CD4-positive, alpha-beta T cell treated with Interleukin-4 for 4 hours (primary cell): Measurements from ENCODE around the gene CLBA1.

Source experiments
- DNase-seq: peaks from one replicate; pipeline ENCODE4 v3.0.0-alpha.2; 2020

The CLBA1 gene

DNA sequence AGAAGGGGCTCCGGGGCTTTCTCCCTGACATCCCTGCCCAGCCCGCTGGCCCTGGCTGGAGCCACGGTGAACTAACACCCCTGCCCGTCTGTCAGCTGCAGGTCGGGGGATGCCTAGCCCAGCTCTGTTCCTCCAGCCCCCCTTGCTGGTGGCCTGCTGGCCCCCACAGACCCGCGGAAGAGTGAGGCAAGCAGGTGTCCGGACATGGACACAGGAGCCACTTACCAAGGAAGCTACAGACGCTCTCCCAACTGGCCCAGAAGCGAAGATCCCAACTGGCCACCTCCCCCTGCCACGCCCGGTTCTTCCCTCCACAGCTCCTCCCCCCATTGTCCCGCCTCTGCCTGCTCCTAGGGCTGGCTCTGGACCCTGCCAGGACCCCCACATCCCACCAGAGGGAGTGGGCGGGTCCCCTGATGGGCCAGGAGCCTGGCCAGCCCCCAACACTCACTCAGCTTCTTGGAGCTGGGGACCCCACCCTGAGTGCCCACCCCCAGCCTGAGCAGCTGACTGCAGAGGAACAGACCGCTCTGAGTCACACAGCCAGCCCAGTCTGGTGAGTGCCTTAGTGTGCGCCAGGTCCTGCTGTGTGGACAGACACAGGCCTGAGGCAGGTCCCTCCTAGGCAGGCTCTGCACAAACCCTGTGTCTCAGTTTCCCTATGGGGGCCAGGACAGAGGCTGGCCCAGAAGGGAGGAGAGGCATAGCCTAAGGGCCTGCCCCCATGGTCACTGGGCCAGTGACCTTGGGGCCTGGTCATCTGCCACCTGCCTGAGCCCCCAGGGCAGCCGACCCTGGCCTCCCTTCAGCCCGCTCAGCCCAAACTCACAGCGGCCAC lies 15.1 kb upstream of the CLBA1 start:
- DNase-seq = no peak

DNA sequence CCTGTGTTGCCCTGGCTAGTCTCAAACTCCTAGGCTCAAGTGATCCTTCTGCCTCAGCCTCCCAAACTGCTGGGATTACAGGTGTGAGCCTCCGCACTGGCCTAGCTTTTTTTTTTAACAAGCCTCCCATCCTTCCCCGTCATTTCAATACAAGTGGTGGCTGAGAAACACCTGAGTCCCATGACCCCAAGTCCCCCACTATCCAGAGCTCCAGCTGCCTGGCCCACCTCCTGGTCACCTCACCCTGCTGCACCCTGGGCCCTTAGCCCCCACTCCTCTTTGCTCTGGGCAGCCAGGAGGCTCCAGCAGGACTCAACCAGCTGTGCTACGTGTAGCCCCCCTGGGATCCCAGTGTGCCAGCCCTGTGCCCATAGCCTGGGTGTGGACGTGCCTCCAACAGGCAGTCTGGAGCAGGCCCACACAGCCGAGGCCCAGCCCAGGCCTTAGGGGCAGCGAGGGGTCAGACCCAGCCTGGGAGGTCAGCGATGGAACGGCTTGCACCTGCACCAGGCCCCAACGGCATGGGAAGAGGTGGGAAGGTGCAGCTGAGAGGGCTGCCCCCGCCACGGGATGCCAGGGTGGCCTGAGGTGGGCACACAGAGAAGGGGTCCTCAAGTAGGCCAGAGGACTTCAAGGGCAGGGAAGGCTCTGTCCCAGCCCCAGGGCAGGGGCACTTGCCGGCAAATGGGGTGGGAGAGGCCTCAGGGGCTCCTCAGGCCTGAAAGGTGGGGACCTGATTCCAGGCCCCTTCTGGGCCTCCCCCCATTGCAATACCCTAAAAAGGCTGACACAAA lies 13.9 kb upstream of the CLBA1 start:
- DNase-seq = no peak

DNA sequence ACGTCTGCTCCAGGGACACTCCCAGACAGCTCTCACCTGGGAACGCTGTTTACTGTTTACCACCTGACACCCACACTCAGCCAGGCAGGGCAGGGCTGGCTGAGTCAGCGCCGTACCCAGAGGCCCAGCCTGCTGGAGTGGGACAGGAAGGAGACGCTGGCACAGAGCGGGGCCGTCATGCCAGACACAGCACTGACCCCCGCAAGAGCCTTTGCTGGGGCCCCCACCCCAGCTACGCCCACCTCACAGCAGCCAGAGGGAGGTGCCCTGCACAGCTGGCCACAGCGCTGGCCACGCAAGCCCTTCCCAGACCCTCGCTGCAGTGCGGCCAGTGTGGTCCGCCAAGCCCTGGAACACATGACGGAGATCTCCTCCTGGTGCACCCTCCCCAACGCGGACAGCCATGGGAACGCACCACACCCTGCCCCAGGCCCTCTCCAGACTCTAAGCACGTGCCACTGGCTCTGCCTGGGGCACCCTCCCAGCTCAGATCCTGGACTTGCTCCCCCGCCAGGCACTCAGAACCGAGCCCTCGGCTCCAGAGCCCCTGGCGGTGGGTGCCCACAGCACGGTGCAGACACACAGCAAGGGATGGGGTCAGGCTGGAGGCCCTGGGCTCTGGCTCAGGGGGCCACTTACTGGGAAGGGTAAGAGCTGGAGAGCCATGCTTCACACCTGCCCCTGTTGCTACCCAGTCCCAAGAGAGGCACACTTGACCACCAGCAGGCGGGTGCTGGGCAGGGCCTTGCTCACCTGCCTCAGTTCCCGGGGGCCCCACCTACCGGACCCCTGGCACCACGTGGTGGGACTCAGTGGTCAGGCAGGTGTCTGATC lies 13.1 kb upstream of the CLBA1 start:
- DNase-seq = no peak

DNA sequence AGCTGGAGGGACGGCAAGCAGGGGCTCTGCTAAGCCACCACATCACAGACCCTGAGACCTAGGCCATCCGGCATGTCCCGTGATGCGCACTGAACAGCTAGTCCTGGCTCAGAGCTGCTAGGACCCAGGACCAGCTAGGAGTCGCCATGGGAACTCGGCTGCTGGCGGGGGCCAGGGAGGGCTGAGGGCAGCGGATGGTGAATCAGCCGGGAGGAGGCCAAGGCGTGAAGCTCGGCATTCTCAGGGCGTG lies 12.5 kb upstream of the CLBA1 start:
- DNase-seq = no peak

DNA sequence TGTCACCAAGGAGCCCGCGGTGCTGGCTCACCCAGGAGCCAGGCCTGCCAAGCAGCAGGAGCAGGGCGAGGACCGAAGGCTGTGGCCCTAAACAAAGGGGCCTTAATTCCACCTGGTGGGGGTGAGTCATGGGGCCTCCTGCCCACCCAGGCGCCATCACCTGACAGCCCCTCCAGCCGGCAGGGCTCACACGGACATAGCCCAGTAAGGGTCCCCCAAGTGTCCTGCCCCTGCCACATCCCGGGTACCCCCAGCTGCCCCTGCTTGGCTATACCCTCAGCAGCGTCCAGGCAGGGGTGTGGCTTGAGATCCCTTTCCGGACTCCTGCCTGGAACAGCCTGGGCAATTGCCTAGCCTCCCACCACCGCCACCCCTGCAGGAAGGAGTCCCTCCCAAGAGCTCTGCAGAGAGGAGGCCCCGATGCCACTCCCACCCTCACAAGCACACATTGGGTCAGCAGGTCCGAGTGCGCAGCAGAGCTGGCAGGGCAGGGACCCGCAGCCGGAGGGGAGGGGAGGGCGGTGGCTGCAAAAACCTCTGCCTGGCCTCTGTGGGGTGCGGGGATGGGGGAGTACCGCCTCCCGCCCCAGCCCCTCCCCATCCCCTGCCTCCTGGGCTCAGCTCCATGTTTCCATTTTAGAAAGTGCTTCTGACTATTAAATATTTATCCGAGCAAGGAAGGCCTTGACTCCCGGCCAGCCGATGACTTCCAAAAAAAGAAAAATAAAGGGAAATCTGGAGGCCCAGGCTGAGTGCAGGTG lies 12.0 kb upstream of the CLBA1 start:
- no peak for DNase-seq

DNA sequence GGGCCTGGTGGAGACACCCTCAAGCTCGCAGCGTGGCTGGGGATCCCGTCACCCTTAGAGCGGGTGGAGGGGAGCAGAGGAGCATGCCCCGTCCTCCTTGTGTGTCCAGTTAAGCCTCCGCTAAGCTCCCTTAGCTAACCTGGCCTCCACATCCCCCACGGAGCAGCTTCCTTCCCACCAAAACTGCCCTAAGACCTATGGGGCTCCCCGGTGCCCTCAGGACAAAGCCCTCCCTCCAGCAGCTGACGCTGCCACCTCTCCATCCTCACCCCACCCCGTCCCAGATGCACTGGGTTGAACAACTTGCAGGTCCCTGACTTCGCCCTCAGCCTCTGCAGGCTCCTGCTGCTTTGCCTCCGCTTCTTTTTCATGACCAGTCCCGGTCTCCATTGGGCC lies 11.4 kb upstream of the CLBA1 start:
- no peak for DNase-seq

DNA sequence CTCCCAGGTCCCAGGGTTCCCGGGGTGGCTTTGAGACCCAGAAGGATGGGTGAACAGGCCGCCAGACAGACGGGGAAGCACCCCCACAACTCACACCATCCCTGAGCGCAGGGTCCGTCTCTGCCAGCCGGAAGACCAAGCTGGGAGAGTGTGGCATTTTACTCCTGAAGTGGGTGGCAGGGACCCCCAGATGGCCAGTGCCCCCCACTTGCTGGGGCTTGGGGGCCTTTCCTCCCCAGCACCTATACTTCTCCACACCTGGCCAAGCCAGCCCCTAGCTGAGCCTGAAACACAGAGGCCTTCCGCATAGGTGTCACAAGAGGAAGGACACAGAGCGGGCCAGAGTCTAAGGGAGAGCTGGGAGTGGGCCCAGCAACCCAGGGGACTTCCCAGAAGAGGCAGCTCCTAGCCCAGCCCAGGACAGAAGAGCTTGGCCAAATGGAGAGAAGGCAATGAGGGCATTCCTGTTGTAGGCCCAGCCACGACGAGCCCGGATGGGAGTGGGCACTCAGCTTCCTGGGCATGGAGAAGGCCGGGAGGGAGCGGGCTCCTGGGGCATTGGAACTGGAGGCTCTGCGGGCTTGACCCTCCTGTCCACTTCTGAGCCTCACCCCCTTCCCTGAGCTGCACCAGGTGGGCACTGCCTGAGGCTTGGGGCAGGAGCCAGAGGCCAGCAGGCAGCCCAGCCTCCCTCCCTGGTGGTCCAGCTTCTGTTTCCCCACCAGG lies 10.8 kb upstream of the CLBA1 start:
- DNase-seq = no peak

DNA sequence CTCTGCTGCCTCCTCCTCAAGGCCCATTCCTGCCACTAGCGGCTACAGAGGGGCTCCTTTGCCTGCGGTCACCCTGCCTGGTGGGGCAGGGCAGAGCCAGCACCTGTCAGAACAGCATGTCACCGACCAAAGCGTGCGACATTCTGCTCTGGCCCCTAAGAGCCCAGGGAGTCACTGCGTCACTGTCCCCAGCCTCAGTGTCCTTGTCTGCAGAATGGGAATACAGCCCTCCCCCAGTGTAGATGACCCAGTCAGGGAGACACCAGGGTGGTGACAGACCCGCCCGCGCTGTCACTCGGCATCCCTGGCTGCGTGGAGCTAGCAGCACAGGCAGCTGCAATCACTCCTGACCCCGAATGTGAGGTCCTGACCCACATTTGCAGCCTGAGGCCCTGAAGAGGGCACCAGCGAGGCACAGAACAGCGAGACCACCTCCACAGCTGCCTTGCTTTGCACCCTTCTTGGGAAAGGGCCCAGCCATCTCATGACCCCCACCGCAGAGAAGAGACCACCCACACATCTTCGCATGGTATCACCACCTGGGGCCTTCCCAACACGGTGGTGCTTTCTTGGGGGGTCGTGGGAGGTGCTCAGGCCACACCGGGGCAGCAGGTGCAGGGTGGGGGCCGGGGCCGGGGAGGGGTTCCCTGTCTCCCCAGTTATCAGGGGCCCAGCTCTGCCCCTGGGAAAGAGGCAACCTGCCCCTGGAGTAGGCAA lies 9.9 kb upstream of the CLBA1 start:
- DNase-seq = peak; percentile 17

DNA sequence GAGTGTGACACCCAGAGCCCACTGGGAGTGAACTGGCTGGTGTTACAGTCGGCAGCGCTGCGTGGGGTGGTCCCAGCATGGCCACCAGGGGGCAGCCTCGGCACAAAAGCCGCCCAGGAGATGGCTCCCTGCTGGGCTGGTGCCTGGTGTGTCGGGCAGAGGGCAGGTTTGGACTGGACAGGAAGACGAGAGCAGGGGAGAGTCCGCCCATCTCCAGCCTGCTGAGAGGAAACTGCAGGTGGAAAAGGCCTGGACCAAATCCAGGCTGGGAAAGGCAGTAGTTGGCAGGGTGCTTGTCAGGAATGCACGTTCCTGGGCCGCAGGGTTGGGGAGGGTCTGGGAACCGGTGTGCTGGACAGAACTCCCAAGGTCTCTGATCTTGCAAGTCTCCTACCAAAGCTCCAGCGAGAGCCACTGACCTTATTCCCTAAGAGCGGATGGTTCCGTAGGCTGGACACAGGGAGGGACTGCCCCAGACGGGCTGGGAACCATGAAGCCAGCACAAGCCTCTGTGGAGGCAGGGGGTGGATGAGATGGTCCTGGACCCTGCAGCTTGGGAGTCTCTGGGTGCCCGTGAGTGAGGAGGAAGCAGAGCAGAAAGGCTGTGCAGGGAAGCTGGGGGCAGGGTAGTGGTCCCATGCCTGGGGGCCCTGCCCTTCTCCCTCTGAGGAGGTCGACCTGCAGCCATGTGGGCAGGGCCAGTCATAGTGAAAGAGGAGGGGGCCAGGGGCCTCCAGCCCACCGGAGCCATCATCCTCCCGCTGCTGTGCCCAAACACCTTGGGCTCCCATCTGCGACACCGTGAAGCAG lies 9.2 kb upstream of the CLBA1 start:
- peak; percentile 82 for DNase-seq

DNA sequence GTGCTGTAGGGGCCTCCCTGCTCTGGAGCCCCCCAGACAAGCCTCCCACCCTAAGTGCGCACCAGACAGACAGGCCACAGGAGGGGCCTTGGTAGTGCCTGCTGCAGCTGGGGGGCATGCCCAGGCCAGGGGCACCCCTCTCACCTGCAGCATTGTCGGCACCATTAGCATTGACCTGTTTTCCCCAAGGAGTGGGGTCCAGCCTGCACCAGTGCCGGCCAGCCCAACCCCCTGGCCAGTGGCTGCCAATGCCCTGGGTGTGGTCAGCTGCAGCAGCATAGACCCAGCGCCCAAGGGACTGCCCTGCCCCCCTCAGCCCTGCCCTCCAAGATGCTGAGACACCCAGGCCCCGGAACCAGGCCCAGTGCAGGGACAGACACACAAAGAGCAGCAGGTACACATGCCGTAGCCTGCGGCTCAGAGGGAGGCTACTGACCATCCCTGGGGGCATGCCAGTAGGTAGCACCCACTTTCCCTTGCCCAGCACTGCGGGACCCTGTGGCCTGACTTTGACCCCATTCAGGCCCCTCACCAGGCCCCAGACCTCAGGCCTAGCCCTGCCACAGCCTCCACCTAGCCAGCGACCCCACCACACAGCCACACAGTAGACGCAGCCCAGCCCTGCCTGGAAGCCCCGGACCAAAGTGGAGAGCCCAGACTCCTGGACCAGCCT lies 8.4 kb upstream of the CLBA1 start:
- DNase-seq = no peak

DNA sequence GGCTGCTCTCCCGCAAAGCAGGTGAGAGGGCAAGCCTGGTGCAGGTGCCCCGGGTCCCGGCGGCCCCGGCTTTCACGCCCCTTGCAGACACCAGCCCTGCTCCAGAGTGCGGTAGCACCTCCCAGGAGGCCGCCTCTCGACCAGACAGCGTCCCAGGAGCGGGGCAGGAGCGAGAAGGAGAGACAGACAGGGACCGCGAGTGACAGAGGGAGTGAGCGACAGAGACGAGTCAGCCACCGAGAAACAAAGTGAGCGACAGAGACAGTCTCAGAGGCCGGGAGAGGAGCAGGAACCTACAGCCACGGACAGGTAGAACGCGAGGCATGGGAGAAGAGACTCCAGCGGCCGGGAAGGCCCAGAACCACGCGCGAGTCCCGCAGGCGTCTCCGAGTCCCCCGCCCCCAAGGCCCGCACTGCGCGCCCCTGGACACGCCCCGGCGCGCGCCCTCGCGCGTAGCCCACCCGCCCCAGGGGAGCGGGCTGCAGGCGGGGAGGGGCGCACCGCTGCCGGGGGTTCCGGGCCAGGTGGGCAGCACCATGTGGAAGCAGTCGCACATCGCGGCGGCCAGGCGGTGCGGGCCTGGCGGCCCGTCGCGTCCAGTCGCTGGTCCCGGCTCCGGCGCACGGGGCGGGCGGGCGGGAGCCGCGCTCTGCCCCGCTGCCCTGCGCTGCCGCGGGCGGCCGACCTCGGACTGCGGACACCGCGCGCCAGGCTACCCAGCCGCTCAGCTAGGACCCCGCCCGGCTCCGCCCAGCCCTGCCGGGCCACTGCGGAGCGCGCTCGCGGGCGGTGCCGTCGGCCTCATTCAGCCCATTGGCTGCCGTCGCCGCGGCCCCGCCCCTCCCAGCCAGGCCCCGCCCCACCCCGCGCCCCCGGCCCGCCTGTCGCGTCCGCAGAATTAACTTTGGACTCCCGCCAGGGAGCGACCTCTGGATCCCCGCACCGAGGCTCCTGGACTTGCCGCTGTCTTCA lies 7.6 kb upstream of the CLBA1 start, which contains the start of gene AHNAK2:
TSS of gene AHNAK2 (minus strand) at position 694 of the 973 bp plus-strand sequence. CDS start at position 557, 137 bp downstream.
- DNase-seq = peak; percentile 13

DNA sequence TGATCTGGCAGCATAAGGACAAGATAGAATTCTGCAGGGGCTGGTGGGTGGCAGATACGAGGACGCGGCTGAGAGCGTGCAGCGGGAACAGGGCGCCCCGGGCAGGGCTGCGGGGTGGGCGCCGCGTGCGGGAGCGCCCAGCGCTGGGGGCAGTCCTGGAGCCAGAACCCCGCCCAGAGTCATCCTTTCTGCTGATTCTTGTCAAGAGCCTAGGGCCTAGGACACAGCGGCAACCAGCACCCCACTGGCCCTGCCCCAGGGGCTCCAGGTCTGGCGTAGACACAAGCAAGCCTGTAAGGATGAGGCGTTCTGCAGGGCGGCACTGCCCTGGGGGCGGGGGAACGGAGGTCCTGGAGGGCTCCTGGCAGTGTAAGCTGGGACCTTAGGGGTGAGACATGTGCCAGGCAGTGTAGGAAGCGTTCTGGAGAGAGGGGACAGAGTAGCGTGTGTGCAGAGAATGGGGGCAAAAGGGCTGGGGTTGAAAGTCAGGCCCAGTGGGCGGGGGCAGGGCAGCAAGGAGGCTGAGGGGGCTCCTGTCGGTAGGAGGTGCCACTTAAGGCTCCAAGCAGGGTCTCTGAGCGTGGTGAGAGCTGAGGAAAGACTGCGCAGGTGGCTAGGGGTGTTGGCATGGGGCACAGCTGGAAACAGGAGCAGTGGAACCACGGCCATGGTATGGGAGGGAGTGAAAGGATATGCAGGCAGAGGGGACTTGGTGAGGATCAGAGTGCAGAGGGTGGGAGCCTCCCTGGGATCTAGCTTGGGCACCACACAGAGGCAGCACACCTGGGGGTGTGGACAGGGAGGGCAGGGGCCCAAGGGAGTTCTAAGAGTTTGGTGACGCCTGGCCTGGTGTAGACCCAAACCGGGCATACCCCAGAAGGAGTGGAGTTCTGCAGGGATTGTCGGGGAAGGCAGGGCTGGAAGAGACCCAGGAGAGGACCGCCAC lies 6.6 kb upstream of the CLBA1 start:
- no peak for DNase-seq

DNA sequence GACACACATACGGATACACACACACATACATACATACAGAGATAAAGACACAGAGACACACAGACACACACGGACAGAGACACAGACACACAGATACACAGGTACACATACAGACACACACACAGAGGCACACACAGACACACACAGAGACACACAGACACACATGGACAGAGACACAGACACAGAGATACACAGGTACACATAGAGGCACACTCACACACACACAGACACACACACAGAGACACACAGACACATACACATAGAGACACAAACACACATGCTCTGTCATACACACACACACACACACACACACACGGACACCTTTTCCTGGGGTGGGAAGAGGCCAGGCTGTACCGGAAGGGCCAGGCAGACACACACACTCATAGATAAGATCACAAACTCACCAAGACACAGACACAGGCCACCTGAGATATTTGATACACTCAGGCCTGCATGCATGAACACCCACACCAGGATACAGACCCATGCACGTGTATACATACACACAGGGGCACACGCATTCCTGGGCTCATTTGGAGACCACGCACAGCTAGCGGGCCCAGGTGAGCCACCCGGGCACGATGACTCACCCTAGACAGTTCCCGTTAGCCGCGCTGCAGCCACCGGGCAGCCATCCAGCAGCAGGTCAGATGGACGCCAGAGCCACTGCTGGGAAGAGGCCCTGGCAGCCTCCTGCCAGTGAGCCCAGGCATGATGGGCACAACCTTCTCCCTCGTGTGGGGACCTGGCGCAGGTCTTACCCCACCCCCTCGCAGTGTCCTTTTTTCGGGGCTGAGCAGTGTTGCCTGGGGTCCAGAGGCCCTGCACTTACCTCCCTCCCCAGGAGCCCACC lies 5.6 kb upstream of the CLBA1 start:
- no peak for DNase-seq

DNA sequence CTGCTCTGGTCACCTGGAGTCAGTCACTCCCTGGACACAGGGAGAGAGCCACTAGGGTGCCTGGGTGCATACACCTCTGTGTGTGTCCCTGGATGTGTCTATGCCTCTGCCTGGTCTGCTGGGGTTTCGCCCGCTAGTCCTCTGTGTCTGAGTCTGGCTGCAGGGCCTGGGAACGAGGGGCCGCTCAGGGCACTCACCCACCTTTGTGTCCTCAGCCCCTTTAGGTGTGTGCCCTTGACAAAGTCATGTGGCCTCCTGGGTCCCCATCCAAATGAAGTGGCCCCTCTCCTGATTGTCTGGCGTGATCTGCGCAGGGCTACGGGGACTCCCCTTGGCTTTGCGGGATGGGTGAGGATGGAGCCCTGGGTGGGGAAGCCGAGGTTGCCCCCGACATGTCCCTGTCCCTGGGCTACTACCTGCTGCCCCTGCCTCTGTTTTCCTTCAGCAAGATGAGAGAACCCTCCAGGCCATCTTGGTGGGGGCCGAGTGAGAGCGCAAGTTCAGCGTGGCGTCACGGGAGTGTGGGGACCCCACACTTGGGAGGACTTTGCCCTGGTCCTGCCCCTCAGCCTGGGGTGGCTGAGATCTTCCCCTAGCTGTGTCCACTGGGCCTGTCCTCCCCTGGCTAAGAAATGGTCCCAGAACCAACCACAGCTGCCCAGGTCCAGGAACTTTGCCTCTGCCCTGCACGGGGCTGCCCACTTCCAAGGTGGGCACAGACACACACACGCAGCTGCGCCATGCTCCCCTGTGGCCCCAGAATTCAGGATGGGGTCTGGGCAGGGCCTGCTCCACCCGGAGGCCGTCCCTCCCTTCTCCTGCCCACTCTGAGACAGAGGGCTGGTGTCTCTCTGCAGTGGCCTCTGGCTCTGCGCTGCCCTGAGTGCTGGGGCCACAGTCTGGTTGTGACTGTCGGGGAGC lies 4.7 kb upstream of the CLBA1 start:
- DNase-seq = no peak
